Measurements from ENCODE around the gene SLC22A3. TPM values are rescaled to one million over a fixed set of nuclear protein-coding genes. Genes with fewer than 3 reads are reported as not detected.

Gene SLC22A3
- total and polyA plus RNA-seq, 2 experiments from 2014 or later: 34.9 to 40.3 TPM

- no peak overlapping the region for H2AFZ ChIP-seq
- H3K36me3 ChIP-seq (replicated peaks; ENCODE audit: insufficient read depth, low read depth): no peaks in the 10 kb centered on the region
- no peak overlapping the region for H3K4me2 ChIP-seq
- TF ChIP-seq CTCF (IDR thresholded peaks at IDR 0.05; ENCODE audit: poor library complexity) (no peak), EZH2 (IDR thresholded peaks at IDR 0.05; ENCODE audit: borderline replicate concordance) (no peak), EZH2phosphoT487 (IDR thresholded peaks at IDR 0.05; ENCODE audit: low read depth, severe bottlenecking, unreplicated experiment) (no peak)
- DNase-seq (ENCODE audit: low spot score): no peak
- no peaks in the 10 kb centered on the region for H4K20me1 ChIP-seq (ENCODE audit: insufficient read depth, poor library complexity, severe bottlenecking)
- no peaks in the 10 kb centered on the region for H3K4me1 ChIP-seq (ENCODE audit: insufficient read depth)
- no peaks in the 10 kb centered on the region for H3K9me3 ChIP-seq (ENCODE audit: low read depth)
- no peaks in the 10 kb centered on the region for H3K27me3 ChIP-seq
- 93% methylated on average over 1 of the region's 1 CpG for WGBS (ENCODE audit: low lambda C conversion rate, missing lambda C conversion rate)
- H3K27ac ChIP-seq: no peak overlapping the region
- H3K79me2 ChIP-seq: no peaks in the 10 kb centered on the region
- H3K9me2 ChIP-seq (replicated peaks; ENCODE audit: insufficient read depth): no peaks in the 10 kb centered on the region
- no peak overlapping the region for H3K4me3 ChIP-seq
Measured at GRCh38 chr6:160319246-160319645, 28.9 kb upstream of the SLC22A3 start.

GRCh38 chr6:160321729-160322505 is 26.3 kb upstream of the SLC22A3 start:
- DNase-seq (ENCODE audit: low spot score): no peak
- Histone ChIP-seq H3K27ac (no peak overlapping the region), H3K36me3 (replicated peaks; ENCODE audit: insufficient read depth, low read depth) (no peaks in the 10 kb centered on the region), H4K20me1 (ENCODE audit: insufficient read depth, poor library complexity, severe bottlenecking) (no peaks in the 10 kb centered on the region), H3K27me3 (no peaks in the 10 kb centered on the region), H3K79me2 (no peaks in the 10 kb centered on the region), H3K9me3 (ENCODE audit: low read depth) (no peaks in the 10 kb centered on the region), H2AFZ (no peak overlapping the region), H3K4me1 (ENCODE audit: insufficient read depth) (no peaks in the 10 kb centered on the region), H3K9me2 (replicated peaks; ENCODE audit: insufficient read depth) (no peaks in the 10 kb centered on the region), H3K4me2 (no peak overlapping the region), H3K4me3 (no peak overlapping the region)
- TF ChIP-seq CTCF (IDR thresholded peaks at IDR 0.05; ENCODE audit: poor library complexity) (no peak), EZH2 (IDR thresholded peaks at IDR 0.05; ENCODE audit: borderline replicate concordance) (no peak), EZH2phosphoT487 (IDR thresholded peaks at IDR 0.05; ENCODE audit: low read depth, severe bottlenecking, unreplicated experiment) (no peak)
- WGBS (ENCODE audit: low lambda C conversion rate, missing lambda C conversion rate): 90% methylated on average over 5 of the region's 5 CpGs

GRCh38 chr6:160327981-160328380 is 20.2 kb upstream of the SLC22A3 start:
- 91% methylated on average over 3 of the region's 3 CpGs for WGBS (ENCODE audit: low lambda C conversion rate, missing lambda C conversion rate)
- H4K20me1 ChIP-seq (ENCODE audit: insufficient read depth, poor library complexity, severe bottlenecking): no peaks in the 10 kb centered on the region
- no peak for DNase-seq (ENCODE audit: low spot score)
- no peaks in the 10 kb centered on the region for H3K79me2 ChIP-seq
- no peak overlapping the region for H3K27ac ChIP-seq
- no peak overlapping the region for H3K4me3 ChIP-seq
- no peaks in the 10 kb centered on the region for H3K27me3 ChIP-seq
- no peaks in the 10 kb centered on the region for H3K36me3 ChIP-seq (replicated peaks; ENCODE audit: insufficient read depth, low read depth)
- H3K9me2 ChIP-seq (replicated peaks; ENCODE audit: insufficient read depth): no peaks in the 10 kb centered on the region
- no peak overlapping the region for H2AFZ ChIP-seq
- no peaks in the 10 kb centered on the region for H3K9me3 ChIP-seq (ENCODE audit: low read depth)
- H3K4me2 ChIP-seq: no peak overlapping the region
- no peaks in the 10 kb centered on the region for H3K4me1 ChIP-seq (ENCODE audit: insufficient read depth)
- TF ChIP-seq EZH2 (IDR thresholded peaks at IDR 0.05; ENCODE audit: borderline replicate concordance) (no peak), CTCF (IDR thresholded peaks at IDR 0.05; ENCODE audit: poor library complexity) (no peak), EZH2phosphoT487 (IDR thresholded peaks at IDR 0.05; ENCODE audit: low read depth, severe bottlenecking, unreplicated experiment) (no peak)

Measured in hepatocyte (in vitro differentiated cells).